Measurements from ENCODE around the gene FAM131A.

Gene FAM131A

DNA sequence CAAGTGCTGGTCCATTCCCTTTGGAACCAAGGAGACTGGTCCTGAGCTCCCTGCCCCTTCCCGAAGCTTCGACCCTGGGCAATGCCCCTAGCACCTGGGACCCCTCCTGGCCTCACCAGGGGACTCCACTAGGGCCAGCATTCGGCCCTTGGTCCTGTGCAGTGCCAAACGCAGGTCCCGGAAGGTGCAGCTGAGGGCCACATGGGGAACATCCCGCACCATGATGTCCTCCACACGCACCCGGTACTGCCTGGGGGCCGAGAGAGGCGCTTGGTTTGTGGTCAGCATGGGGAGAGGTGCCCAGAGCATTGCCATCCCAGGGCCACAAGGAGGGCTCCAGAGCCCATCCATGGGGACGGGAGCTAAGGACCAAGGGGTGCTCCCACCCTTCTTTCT lies 16.1 kb downstream of the FAM131A start:
- Histone ChIP-seq H3K27ac (replicated peaks) (no peak overlapping the region), H3K4me3 (replicated peaks; ENCODE audit: insufficient read depth, low read length) (no peak overlapping the region), H3K27me3 (ENCODE audit: insufficient read depth, poor library complexity, severe bottlenecking) (no peaks in the 10 kb centered on the region)
- no peak for DNase-seq (ENCODE audit: low read depth in 1 of 2, low spot score in 1 of 2)
- TF ChIP-seq POLR2AphosphoS5 (IDR thresholded peaks at IDR 0.05; ENCODE audit: low read depth) (no peak), REST (IDR thresholded peaks at IDR 0.05; ENCODE audit: insufficient replicate concordance, low read depth) (no peak), GABPA (IDR thresholded peaks at IDR 0.05; ENCODE audit: low read depth) (no peak), CTCF (IDR thresholded peaks at IDR 0.05; ENCODE audit: insufficient read depth, low read length) (no peak), SPI1 (IDR thresholded peaks at IDR 0.05; ENCODE audit: borderline replicate concordance, low read depth) (no peak)

DNA sequence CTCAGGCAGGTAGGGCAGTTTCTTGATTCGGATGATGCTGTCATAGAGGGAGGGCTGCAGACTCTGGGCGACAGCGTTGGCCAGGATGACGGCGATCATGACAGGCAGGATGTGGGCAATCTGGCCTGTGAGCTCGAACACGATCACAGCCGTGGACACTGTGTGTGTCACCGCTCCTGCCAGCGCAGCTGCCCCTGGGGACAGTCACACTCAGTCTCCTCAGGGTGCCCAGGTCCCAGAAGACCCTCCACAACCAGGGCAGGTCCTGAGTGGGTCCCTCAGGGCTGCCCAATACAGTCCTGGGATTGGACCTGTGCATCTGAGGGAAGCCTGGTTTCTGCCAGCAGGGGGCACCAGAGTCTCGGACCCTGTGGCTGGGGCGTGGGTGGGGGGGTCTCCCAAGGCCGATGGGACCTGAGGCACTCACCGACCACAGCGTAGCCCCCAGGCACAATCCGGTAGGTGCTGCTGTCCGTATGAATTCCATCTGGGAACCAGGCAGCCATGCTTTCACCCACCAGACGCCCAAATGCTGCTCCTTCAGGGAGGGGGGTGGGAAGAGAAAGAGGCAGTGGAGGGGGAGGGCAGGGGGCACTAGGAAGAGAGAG lies 16.8 kb downstream of the FAM131A start:
- TF ChIP-seq REST (IDR thresholded peaks at IDR 0.05; ENCODE audit: insufficient replicate concordance, low read depth), result no peak
- TF ChIP-seq CTCF (IDR thresholded peaks at IDR 0.05; ENCODE audit: insufficient read depth, low read length), result peak; percentile 68
- H3K27me3 ChIP-seq (ENCODE audit: insufficient read depth, poor library complexity, severe bottlenecking), result no peaks in the 10 kb centered on the region
- DNase-seq (ENCODE audit: low read depth in 1 of 2, low spot score in 1 of 2), result peak in 1 of 2 experiments; percentile 36
- no peak overlapping the region for H3K27ac ChIP-seq (replicated peaks)
- no peak overlapping the region for H3K4me3 ChIP-seq (replicated peaks; ENCODE audit: insufficient read depth, low read length)

DNA sequence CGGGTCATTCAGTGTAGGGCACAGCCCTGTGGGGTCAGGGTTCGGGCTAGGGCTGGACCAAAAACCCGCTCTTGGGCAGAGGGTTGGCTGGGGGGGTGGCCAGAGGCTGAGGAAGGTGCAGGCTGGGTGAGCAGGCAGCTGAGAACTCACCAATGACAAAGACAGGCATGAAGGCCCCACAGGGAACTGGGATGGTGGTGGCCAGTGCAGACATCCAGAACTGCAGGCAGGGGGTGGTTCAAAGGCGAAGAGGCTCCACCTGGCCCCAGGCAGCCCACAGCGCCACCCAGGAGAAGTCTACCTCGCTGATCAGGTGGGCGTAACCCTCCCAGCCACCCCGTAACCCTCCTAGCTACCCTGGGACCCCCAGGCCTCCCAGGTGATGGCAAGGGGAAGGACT lies 17.4 kb downstream of the FAM131A start:
- no peak for DNase-seq (ENCODE audit: low read depth in 1 of 2, low spot score in 1 of 2)
- TF ChIP-seq POLR2AphosphoS5 (IDR thresholded peaks at IDR 0.05; ENCODE audit: low read depth), result no peak
- TF ChIP-seq REST (IDR thresholded peaks at IDR 0.05; ENCODE audit: insufficient replicate concordance, low read depth), result no peak
- TF ChIP-seq SPI1 (IDR thresholded peaks at IDR 0.05; ENCODE audit: borderline replicate concordance, low read depth), result no peak
- TF ChIP-seq GABPA (IDR thresholded peaks at IDR 0.05; ENCODE audit: low read depth), result no peak
- TF ChIP-seq CTCF (IDR thresholded peaks at IDR 0.05; ENCODE audit: insufficient read depth, low read length), result no peak
- Histone ChIP-seq H3K27ac (replicated peaks) (no peak overlapping the region), H3K27me3 (ENCODE audit: insufficient read depth, poor library complexity, severe bottlenecking) (no peaks in the 10 kb centered on the region), H3K4me3 (replicated peaks; ENCODE audit: insufficient read depth, low read length) (no peak overlapping the region)

Measured in HL-60 (cell line).